HepG2 (cell line): ENCODE measurements around the gene VAC14. TPM values are rescaled to one million over a fixed set of nuclear protein-coding genes. Genes with fewer than 3 reads are reported as not detected.

Experiments used
- BRD4 ChIP-seq: sonication (generic); formaldehyde crosslinking; IDR thresholded peaks from 2 replicates; pipeline ENCODE4 v1.4.0; 2020; ENCODE audit warnings: missing genetic modification reagents
- FUBP1 ChIP-seq: sonication (generic); formaldehyde crosslinking; IDR thresholded peaks from 2 replicates; pipeline ENCODE4 v1.5.1; 2020; ENCODE audit warnings: missing genetic modification reagents, mild to moderate bottlenecking, borderline replicate concordance
- LCORL ChIP-seq, 2 experiments: fragments of 450-650 bp in 1 of 2; sonication (generic) in 1 of 2; formaldehyde crosslinking in 1 of 2; IDR thresholded peaks; 2 replicates each; pipeline versions ENCODE4 v1.5.0 to v1.6.1; 2017 to 2020; ENCODE audit warnings: antibody characterized with exemption in 1 of 2, missing genetic modification reagents in 1 of 2
- MBD4 ChIP-seq: IDR thresholded peaks from 2 replicates; pipeline ENCODE4 v1.6.1; 2012; ENCODE audit warnings: low read length, inconsistent platforms, borderline replicate concordance
- SPEN ChIP-seq: sonication (generic); formaldehyde crosslinking; IDR thresholded peaks from 2 replicates; pipeline ENCODE4 v1.5.1; 2020; ENCODE audit warnings: low read depth, mild to moderate bottlenecking, missing genetic modification reagents
- SRF ChIP-seq: IDR thresholded peaks from 2 replicates; pipeline ENCODE4 v1.6.1; 2011; ENCODE audit warnings: mild to moderate bottlenecking, low read depth, low read length, moderate library complexity
- SUZ12 ChIP-seq: fragments of 150-350 bp; IDR thresholded peaks from 2 replicates; pipeline ENCODE4 v1.6.1; 2014; ENCODE audit warnings: low read depth, low read length
- SYNCRIP ChIP-seq: fragments of 200-400 bp; formaldehyde crosslinking; IDR thresholded peaks from 2 replicates; pipeline ENCODE4 v1.6.1; 2018; ENCODE audit warnings: mild to moderate bottlenecking, low read depth, low read length; ENCODE audit not compliant: insufficient read depth
- TOPORS ChIP-seq: sonication (generic); formaldehyde crosslinking; IDR thresholded peaks from 2 replicates; pipeline ENCODE4 v1.8.0; 2023; ENCODE audit warnings: mild to moderate bottlenecking, missing genetic modification reagents
- ZNF121 ChIP-seq: sonication (generic); formaldehyde crosslinking; IDR thresholded peaks from 2 replicates; pipeline ENCODE4 v1.5.0; 2020; ENCODE audit warnings: mild to moderate bottlenecking, missing genetic modification reagents
- ZNF343 ChIP-seq: sonication (generic); formaldehyde crosslinking; IDR thresholded peaks from 2 replicates; pipeline ENCODE4 v1.4.0; 2020; ENCODE audit warnings: mild to moderate bottlenecking, missing genetic modification reagents
- ZNF484 ChIP-seq: sonication (generic); formaldehyde crosslinking; IDR thresholded peaks from 2 replicates; pipeline ENCODE4 v1.5.1; 2020; ENCODE audit warnings: mild to moderate bottlenecking, low read depth, missing genetic modification reagents, borderline replicate concordance
- ZNF567 ChIP-seq: sonication (generic); formaldehyde crosslinking; IDR thresholded peaks from 2 replicates; pipeline ENCODE4 v1.8.1; 2023; ENCODE audit warnings: mild to moderate bottlenecking, missing genetic modification reagents, borderline replicate concordance
- ZNF572 ChIP-seq: sonication (generic); formaldehyde crosslinking; IDR thresholded peaks from 2 replicates; pipeline ENCODE4 v1.5.1; 2020; ENCODE audit warnings: mild to moderate bottlenecking, missing genetic modification reagents
- polyA plus RNA-seq, 8 experiments: library from polyadenylated mRNA; depleted of rRNA in 3 of 8; stranded (reverse) in 7 of 8; unstranded in 1 of 8; fragments of >200 nt; fragmentation: Illumina TruSeq in 4 of 8; extraction: Trizol in 4 of 8; gene quantifications; 2 replicates each; pipeline versions ENCODE4 v1.2.1 to v1.2.3, GENCODE V29; 2011 to 2016; ENCODE audit warnings: low read depth in 4 of 8, missing spikeins in 1 of 8, mixed read lengths in 1 of 8; ENCODE audit not compliant: insufficient read depth in 1 of 8
- total RNA-seq, 5 experiments: library from RNA; depleted of rRNA; stranded (reverse); fragments of >200 nt; fragmentation: Illumina TruSeq; extraction: Trizol; gene quantifications; 2 replicates each; pipeline ENCODE4 v1.2.3, GENCODE V29; 2016; ENCODE audit warnings: low read depth in 1 of 5
- TF ChIP-seq, protein P1 (sequence below): sonication (generic); formaldehyde crosslinking; IDR thresholded peaks from 2 replicates; pipeline ENCODE4 v1.9.0; 2021; ENCODE audit warnings: missing genetic modification reagents, mild to moderate bottlenecking, borderline replicate concordance
- TF ChIP-seq, protein P2 (sequence below): sonication (generic); formaldehyde crosslinking; IDR thresholded peaks from 2 replicates; pipeline ENCODE4 v1.4.0; 2020; ENCODE audit warnings: mild to moderate bottlenecking, missing genetic modification reagents

The VAC14 gene
- total and polyA plus RNA-seq, 2 of the 13 experiments (the other 11 are each of a cell fraction or from before 2014, with no cell fraction given): 23.5 to 24.6 TPM

- TF ChIP-seq SUZ12 (no peak), TOPORS (no peak), SPEN (peak; percentile 69; the same call in 1 of the 2 replicates), LCORL (IDR thresholded peaks at IDR 0.05) (no peak), LCORL (CRISPR knock-in tag; IDR thresholded peaks at IDR 0.05) (peak; percentile 83; the same call in 1 of the 2 replicates), ZNF121 (CRISPR knock-in tag) (peak; percentile 97), BRD4 (CRISPR knock-in tag) (0 out of 2 replicates have a peak, but pooled peaks have one; percentile 27), SYNCRIP (no peak), ZNF343 (CRISPR knock-in tag) (peak; percentile 90; the same call in 1 of the 2 replicates), ZNF484 (CRISPR knock-in tag) (no peak), MBD4 (no peak), FUBP1 (0 out of 2 replicates have a peak, but pooled peaks have one; percentile 26), SRF (no peak), ZNF567 (CRISPR knock-in tag) (peak; percentile 22; the same call in 1 of the 2 replicates), ZNF572 (CRISPR knock-in tag) (no peak)
- TF ChIP-seq, protein P1, sequence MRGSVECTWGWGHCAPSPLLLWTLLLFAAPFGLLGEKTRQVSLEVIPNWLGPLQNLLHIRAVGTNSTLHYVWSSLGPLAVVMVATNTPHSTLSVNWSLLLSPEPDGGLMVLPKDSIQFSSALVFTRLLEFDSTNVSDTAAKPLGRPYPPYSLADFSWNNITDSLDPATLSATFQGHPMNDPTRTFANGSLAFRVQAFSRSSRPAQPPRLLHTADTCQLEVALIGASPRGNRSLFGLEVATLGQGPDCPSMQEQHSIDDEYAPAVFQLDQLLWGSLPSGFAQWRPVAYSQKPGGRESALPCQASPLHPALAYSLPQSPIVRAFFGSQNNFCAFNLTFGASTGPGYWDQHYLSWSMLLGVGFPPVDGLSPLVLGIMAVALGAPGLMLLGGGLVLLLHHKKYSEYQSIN: no peak
- TF ChIP-seq, protein P2, sequence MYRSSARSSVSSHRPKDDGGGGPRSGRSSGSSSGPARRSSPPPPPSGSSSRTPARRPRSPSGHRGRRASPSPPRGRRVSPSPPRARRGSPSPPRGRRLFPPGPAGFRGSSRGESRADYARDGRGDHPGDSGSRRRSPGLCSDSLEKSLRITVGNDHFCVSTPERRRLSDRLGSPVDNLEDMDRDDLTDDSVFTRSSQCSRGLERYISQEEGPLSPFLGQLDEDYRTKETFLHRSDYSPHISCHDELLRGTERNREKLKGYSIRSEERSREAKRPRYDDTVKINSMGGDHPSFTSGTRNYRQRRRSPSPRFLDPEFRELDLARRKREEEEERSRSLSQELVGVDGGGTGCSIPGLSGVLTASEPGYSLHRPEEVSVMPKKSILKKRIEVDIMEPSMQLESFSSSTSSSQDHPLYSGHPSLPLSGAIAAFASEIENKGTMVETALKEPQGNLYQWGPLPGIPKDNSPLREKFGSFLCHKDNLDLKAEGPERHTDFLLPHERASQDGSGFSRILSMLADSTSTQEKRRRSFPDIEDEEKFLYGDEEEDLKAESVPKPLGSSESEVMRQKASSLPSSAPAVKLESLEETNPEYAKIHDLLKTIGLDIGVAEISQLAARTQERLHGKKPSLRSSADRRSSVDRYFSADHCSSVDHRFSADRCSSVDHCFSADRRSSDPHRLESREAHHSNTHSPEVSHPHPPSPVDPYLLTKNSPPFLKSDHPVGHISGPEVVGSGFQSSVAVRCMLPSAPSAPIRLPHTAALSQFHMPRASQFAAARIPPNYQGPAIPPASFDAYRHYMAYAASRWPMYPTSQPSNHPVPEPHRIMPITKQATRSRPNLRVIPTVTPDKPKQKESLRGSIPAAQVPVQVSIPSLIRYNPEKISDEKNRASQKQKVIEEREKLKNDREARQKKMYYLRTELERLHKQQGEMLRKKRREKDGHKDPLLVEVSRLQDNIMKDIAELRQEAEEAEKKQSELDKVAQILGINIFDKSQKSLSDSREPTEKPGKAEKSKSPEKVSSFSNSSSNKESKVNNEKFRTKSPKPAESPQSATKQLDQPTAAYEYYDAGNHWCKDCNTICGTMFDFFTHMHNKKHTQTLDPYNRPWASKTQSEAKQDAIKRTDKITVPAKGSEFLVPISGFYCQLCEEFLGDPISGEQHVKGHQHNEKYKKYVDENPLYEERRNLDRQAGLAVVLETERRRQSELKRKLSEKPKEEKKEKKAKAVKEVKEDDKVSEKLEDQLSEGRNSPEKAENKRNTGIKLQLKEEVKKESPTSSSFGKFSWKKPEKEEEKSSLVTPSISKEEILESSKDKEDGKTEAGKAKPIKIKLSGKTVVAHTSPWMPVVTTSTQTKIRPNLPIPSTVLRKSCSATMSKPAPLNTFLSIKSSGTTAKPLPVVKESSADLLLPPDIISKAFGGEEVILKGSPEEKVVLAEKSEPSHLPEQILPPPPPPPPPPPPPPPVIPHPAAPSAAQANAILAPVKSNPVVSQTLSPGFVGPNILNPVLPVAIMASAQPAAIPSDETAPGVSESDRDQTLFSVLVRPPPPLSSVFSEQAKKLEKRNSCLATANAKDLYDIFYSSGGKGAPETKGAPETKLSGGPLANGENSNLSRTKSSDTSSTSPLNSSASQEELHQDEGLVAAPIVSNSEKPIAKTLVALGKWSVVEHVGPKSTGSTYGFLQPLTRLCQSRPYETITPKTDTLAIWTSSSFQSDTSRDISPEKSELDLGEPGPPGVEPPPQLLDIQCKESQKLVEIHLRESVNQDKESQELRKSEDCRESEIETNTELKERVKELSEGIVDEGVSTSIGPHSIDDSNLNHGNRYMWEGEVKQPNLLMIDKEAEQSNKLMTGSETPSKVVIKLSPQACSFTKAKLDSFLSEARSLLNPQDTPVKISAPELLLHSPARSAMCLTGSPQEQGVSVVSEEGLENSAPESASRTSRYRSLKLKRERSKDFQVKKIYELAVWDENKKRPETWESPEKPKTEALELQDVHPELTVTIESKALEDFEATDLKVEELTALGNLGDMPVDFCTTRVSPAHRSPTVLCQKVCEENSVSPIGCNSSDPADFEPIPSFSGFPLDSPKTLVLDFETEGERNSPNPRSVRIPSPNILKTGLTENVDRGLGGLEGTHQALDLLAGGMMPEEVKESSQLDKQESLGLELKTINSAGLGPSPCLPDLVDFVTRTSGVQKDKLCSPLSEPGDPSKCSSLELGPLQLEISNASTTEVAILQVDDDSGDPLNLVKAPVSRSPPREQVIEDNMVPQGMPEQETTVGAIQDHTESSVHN (CRISPR knock-in tag): no peak; the same call in 1 of the 2 replicates
Measured at GRCh38 chr16:70711211-70712031, 89.5 kb downstream of the VAC14 start (continued).
